Panc1 (cell line): ENCODE measurements around the gene NOS1AP. TPM values are rescaled to one million over a fixed set of nuclear protein-coding genes. Genes with fewer than 3 reads are reported as not detected.

ENCODE experiments used
- ATAC-seq: fragments of 200-7000 bp; cut with Tn5 transposase; 2 replicates; pipeline ENCODE4 v1.9.1; 2020; ENCODE audit warnings: mild to moderate bottlenecking, moderate library complexity
- BruUV-seq: library from RNA; stranded (reverse); fragments of 400-500 nt; replicated peaks from 2 replicates; lab custom pipeline; 2021; lab: Mats Ljungman, UMichigan
- CTCF ChIA-PET: fragments of 300-600 bp; sonication (Branson Sonifier 250); formaldehyde crosslinking; loops from one replicate; lab custom pipeline; 2022; ENCODE audit warnings: antibody characterized with exemption; lab: Charles Lee
- POLR2A ChIA-PET: fragments of 300-600 bp; sonication (Branson Sonifier 250); formaldehyde crosslinking; loops from one replicate; lab custom pipeline; 2022; ENCODE audit warnings: antibody characterized with exemption; lab: Charles Lee
- DNase-seq: peaks from one replicate; pipeline ENCODE4 v3.0.0-alpha.2; 2010; ENCODE audit warnings: low read depth, low spot score
- H3K27ac ChIP-seq: 2 replicates; pipeline ENCODE4 v1.5.1; 2011; ENCODE audit warnings: mild to moderate bottlenecking, low read length, inconsistent platforms
- H3K27me3 ChIP-seq: fragments of 200-500 bp; sonication (Bioruptor generic); 2 replicates; pipeline ENCODE4 v1.6.0; 2014; ENCODE audit warnings: low read length, inconsistent platforms; ENCODE audit not compliant: control insufficient read depth, insufficient read depth
- H3K36me3 ChIP-seq: fragments of 200-500 bp; sonication (Bioruptor generic); 2 replicates; pipeline ENCODE4 v1.5.1; 2014; ENCODE audit warnings: inconsistent platforms, mild to moderate bottlenecking, low read length, moderate library complexity; ENCODE audit not compliant: control insufficient read depth, insufficient read depth
- H3K4me1 ChIP-seq: 2 replicates; pipeline ENCODE4 v1.5.1; 2011; ENCODE audit warnings: inconsistent platforms, mild to moderate bottlenecking, low read length, moderate library complexity; ENCODE audit not compliant: control insufficient read depth, insufficient read depth
- H3K4me3 ChIP-seq, 2 experiments: 2 replicates each; pipeline ENCODE4 v1.5.1; 2011 to 2012; ENCODE audit warnings: low read depth in 2 of 2, low read length in 2 of 2, mild to moderate bottlenecking in 2 of 2, inconsistent platforms in 1 of 2, moderate library complexity in 1 of 2
- H3K9me3 ChIP-seq: fragments of 200-500 bp; sonication (Bioruptor generic); 2 replicates; pipeline ENCODE4 v1.5.1; 2014; ENCODE audit warnings: low read depth, mild to moderate bottlenecking, inconsistent platforms, low read length, moderate library complexity; ENCODE audit not compliant: control insufficient read depth, insufficient read depth
- CTCF ChIP-seq: fragments of 450-650 bp; IDR thresholded peaks from 2 replicates; pipeline ENCODE4 v1.5.1; 2017; ENCODE audit warnings: mild to moderate bottlenecking
- POLR2AphosphoS5 ChIP-seq: IDR thresholded peaks from 2 replicates; pipeline ENCODE4 v1.6.1; 2012; ENCODE audit warnings: mild to moderate bottlenecking, low read depth, low read length, moderate library complexity
- SIN3A ChIP-seq: IDR thresholded peaks from 2 replicates; pipeline ENCODE4 v1.6.1; 2012; ENCODE audit warnings: low read depth, mild to moderate bottlenecking, low read length, moderate library complexity, borderline replicate concordance; ENCODE audit not compliant: insufficient read depth
- TCF7L2 ChIP-seq: IDR thresholded peaks from 2 replicates; pipeline ENCODE4 v1.6.1; 2011; ENCODE audit warnings: mild to moderate bottlenecking, low read depth, low read length, inconsistent platforms
- in situ Hi-C: cut with HindIII; loops from 2 replicates; pipeline ENCODE4 v1.10.0; 2016; ENCODE audit warnings: low sequenced_read_pairs, low pct_unique_long_range_greater_than_20kb
- intact Hi-C: fragments of 100-400 bp; cut with micrococcal nuclease; formaldehyde crosslinking; loops from one replicate; pipeline ENCODE4 v1.10.0; 2022; ENCODE audit not compliant: unreplicated experiment
- total RNA-seq: library from RNA; stranded (reverse); gene quantifications from one replicate; pipeline ENCODE4 v1.2.1, GENCODE V29; 2021; ENCODE audit not compliant: unreplicated experiment
- TF ChIP-seq, protein P1 (sequence below), 2 experiments: IDR thresholded peaks; 2 replicates each; pipeline ENCODE4 v1.6.1; 2011 to 2012; ENCODE audit warnings: low read depth in 2 of 2, control low read depth in 1 of 2, low read length in 1 of 2, mild to moderate bottlenecking in 1 of 2, moderate library complexity in 1 of 2; ENCODE audit not compliant: insufficient read depth in 1 of 2

Gene NOS1AP
- total RNA-seq, 1 experiment from 2014 or later = 27.9 TPM

DNA sequence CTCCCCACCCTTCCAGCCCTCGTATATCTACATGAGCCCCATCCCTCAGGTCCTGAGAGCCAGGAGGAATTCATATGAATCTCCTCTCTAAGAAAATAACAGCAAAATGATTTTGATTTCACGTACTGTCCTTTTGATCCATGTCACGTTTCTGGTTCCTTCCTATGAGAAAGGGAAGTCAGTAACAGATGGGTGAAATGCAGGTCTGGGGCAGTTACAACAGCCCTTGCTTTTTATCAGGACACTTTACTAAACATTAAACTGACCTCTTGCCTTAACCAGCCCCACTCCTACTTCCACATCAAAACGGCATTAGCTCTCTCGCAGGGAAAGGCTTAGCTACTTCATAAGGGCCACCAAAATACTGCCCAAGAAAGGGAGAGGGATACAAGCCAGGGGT, 248.1 kb downstream of the NOS1AP start:
- no peaks in the 10 kb centered on the region for H3K9me3 ChIP-seq
- POLR2A ChIA-PET = interaction anchor here (0.6 kb wide), 1 partner anchor 66 kb away, joined by 3 read pairs; no protein-coding TSS in a partner anchor
- TF ChIP-seq CTCF (no peak), SIN3A (no peak), POLR2AphosphoS5 (no peak), TCF7L2 (no peak)
- TF ChIP-seq, protein P1, sequence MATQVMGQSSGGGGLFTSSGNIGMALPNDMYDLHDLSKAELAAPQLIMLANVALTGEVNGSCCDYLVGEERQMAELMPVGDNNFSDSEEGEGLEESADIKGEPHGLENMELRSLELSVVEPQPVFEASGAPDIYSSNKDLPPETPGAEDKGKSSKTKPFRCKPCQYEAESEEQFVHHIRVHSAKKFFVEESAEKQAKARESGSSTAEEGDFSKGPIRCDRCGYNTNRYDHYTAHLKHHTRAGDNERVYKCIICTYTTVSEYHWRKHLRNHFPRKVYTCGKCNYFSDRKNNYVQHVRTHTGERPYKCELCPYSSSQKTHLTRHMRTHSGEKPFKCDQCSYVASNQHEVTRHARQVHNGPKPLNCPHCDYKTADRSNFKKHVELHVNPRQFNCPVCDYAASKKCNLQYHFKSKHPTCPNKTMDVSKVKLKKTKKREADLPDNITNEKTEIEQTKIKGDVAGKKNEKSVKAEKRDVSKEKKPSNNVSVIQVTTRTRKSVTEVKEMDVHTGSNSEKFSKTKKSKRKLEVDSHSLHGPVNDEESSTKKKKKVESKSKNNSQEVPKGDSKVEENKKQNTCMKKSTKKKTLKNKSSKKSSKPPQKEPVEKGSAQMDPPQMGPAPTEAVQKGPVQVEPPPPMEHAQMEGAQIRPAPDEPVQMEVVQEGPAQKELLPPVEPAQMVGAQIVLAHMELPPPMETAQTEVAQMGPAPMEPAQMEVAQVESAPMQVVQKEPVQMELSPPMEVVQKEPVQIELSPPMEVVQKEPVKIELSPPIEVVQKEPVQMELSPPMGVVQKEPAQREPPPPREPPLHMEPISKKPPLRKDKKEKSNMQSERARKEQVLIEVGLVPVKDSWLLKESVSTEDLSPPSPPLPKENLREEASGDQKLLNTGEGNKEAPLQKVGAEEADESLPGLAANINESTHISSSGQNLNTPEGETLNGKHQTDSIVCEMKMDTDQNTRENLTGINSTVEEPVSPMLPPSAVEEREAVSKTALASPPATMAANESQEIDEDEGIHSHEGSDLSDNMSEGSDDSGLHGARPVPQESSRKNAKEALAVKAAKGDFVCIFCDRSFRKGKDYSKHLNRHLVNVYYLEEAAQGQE (IDR thresholded peaks at IDR 0.05; ENCODE audit: insufficient read depth in 1 of 2, low read depth in 2 of 2, low read length in 1 of 2) = no peak
- no TSS peak for BruUV-seq
- H3K4me3 ChIP-seq = no peak overlapping the region
- ATAC-seq (no peak), DNase-seq (no peak)
- no peak overlapping the region for H3K27ac ChIP-seq
- no peaks in the 10 kb centered on the region for H3K4me1 ChIP-seq
- H3K36me3 ChIP-seq = no peaks in the 10 kb centered on the region
- in situ Hi-C loops (no loop called here), intact Hi-C loops (no loop called here)
- no peaks in the 10 kb centered on the region for H3K27me3 ChIP-seq
- CTCF ChIA-PET = no interaction called here

GRCh38 chr1:162319493-162320175, 250.1 kb downstream of the NOS1AP start:
- POLR2A ChIA-PET = no interaction called here
- no peaks in the 10 kb centered on the region for H3K4me1 ChIP-seq
- no TSS peak for BruUV-seq
- no peaks in the 10 kb centered on the region for H3K36me3 ChIP-seq
- intact Hi-C loops = no loop called here
- no peak for TF ChIP-seq POLR2AphosphoS5
- TF ChIP-seq CTCF = no peak
- TF ChIP-seq, protein P1 (IDR thresholded peaks at IDR 0.05; ENCODE audit: insufficient read depth in 1 of 2, low read depth in 2 of 2, low read length in 1 of 2) = no peak
- TF ChIP-seq TCF7L2 = no peak
- no peak overlapping the region for H3K27ac ChIP-seq
- CTCF ChIA-PET = no interaction called here
- ATAC-seq (0 out of 2 replicates have a peak, but pooled peaks have one; percentile 38), DNase-seq (no peak)
- in situ Hi-C loops = no loop called here
- H3K4me3 ChIP-seq = no peak overlapping the region
- no peaks in the 10 kb centered on the region for H3K27me3 ChIP-seq
- no peaks in the 10 kb centered on the region for H3K9me3 ChIP-seq
